SKM-1 treated with dmso at 0.1 percent for 144 hours (cell line): ENCODE data around the gene RSRP1.

ENCODE experiments used
- DNase-seq: peaks from one replicate; lab custom pipeline; 2025; ENCODE audit not compliant: unreplicated experiment; lab: John Stamatoyannopoulos, UW

Gene RSRP1

GRCh38 chr1:25219661-25220251 lies 27.5 kb downstream of the RSRP1 start:
- DNase-seq: no peak

GRCh38 chr1:25217598-25218232 lies 29.5 kb downstream of the RSRP1 start:
- DNase-seq: no peak

- peak; percentile 60 for DNase-seq
These were observed 30.2 kb downstream of the RSRP1 start for GRCh38 chr1:25217015-25217414.

- DNase-seq: peak; percentile 16
These were observed 31.1 kb downstream of the RSRP1 start for GRCh38 chr1:25216123-25216522.

- DNase-seq: no peak
These were observed 34.5 kb downstream of the RSRP1 start for GRCh38 chr1:25212725-25213124.

GRCh38 chr1:25210728-25211127 lies 36.5 kb downstream of the RSRP1 start:
- no peak for DNase-seq

GRCh38 chr1:25209516-25209915 lies 37.7 kb downstream of the RSRP1 start:
- no peak for DNase-seq

- no peak for DNase-seq
These were observed 38.6 kb downstream of the RSRP1 start for GRCh38 chr1:25208561-25209222.

- DNase-seq: no peak
These were observed 39.2 kb downstream of the RSRP1 start for GRCh38 chr1:25208092-25208491.

- DNase-seq: no peak
These were observed 41.1 kb downstream of the RSRP1 start for GRCh38 chr1:25206201-25206600.

- no peak for DNase-seq
These were observed 41.5 kb downstream of the RSRP1 start for GRCh38 chr1:25205786-25206185.

- DNase-seq: peak; percentile 27
These were observed 42.3 kb downstream of the RSRP1 start for GRCh38 chr1:25204797-25205480.

- DNase-seq: no peak
These were observed 46.2 kb downstream of the RSRP1 start for GRCh38 chr1:25201006-25201405.

- no peak for DNase-seq
These were observed 47.2 kb downstream of the RSRP1 start for GRCh38 chr1:25199819-25200620.

GRCh38 chr1:25198663-25199252 lies 48.5 kb downstream of the RSRP1 start:
- no peak for DNase-seq

- DNase-seq: no peak
These were observed 49.1 kb downstream of the RSRP1 start for GRCh38 chr1:25197982-25198662.

- no peak for DNase-seq
These were observed 49.8 kb downstream of the RSRP1 start for GRCh38 chr1:25197235-25197975.

- no peak for DNase-seq
These were observed 50.4 kb downstream of the RSRP1 start for GRCh38 chr1:25196830-25197229.

- DNase-seq: no peak
These were observed 51.4 kb downstream of the RSRP1 start for GRCh38 chr1:25195835-25196234.
